ENCODE data around the gene SFMBT2. TPM values are rescaled to one million over a fixed set of nuclear protein-coding genes. Genes with fewer than 3 reads are reported as not detected.

SFMBT2 gene
- total and polyA plus RNA-seq, 2 of the 13 experiments (the other 11 are each of a cell fraction or from before 2014, with no cell fraction given): 0.01 to 0.02 TPM

DNA sequence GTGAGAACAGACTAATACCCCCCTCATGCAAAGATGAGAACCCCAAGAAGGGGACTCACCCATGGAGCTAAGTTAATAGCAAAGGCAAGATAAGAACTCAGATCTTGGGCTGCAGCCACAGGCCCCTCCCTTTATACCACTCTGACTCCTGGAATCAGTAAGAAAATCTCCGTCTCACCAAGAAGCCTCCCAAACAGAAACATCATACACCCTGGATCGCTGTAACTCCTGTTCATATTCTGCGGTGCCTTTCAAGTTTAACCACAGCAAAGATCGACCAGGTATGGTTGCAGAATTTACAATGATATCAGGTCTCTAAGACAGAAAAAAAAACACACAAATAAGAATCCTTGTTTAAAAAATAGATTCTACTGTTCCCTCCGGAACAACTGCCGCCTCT is 47.1 kb downstream of the SFMBT2 start:
- no peak overlapping the region for H2AFZ ChIP-seq (ENCODE audit: low read length)
- no peaks in the 10 kb centered on the region for H3K4me1 ChIP-seq (ENCODE audit: insufficient read depth, low read length)
- FAIRE-seq: no peak
- no peaks in the 10 kb centered on the region for H3K79me2 ChIP-seq (ENCODE audit: insufficient read depth, low read length)
- intact Hi-C loops (cut with micrococcal nuclease; ENCODE audit: unreplicated experiment): no loop called here
- peaks cover 0 to 9% of the 10 kb centered on the region in 2 experiments; a peak in 3 of 5 replicates for H3K27me3 ChIP-seq (ENCODE audit: control insufficient read depth in 1 of 2, insufficient read depth in 2 of 2, low read length in 2 of 2)
- H3K9me3 ChIP-seq (ENCODE audit: low read length): no peaks in the 10 kb centered on the region
- no peaks in the 10 kb centered on the region for H3K36me3 ChIP-seq (replicated peaks in 1 of 2; ENCODE audit: control insufficient read depth in 1 of 2, insufficient read depth in 2 of 2, low read length in 2 of 2)
- DNase-seq (ENCODE audit: low spot score): no peak
- in situ Hi-C loops (cut with HindIII; ENCODE audit: extremely low pct_ligation_motif_present, low pct_unique_long_range_greater_than_20kb): no loop called here
- POLR2A ChIA-PET: no interaction called here
- 47% methylated on average over 6 of the region's 6 CpGs for whole genome bisulfite sequencing (ENCODE audit: low lambda C conversion rate)
- H4K20me1 ChIP-seq (ENCODE audit: insufficient read depth, low read length): no peaks in the 10 kb centered on the region
- TF ChIP-seq ZNF660 (CRISPR knock-in tag; IDR thresholded peaks at IDR 0.05; ENCODE audit: borderline replicate concordance, low read depth): no peak
- no peak overlapping the region for H3K4me2 ChIP-seq (ENCODE audit: low read depth, low read length)
- no peak overlapping the region for H3K4me3 ChIP-seq (replicated peaks in 1 of 3; ENCODE audit: insufficient read depth in 1 of 3, low read depth in 2 of 3, low read length in 3 of 3)
- no peak overlapping the region for H3K27ac ChIP-seq (ENCODE audit: extremely low read length, insufficient read depth, low read length)
- CTCF ChIA-PET (ENCODE audit: low intra/inter-chr PET ratio, low total read pairs): no interaction called here
- no TSS peak for BruUV-seq (replicated peaks)
- no peak overlapping the region for H3K9ac ChIP-seq (ENCODE audit: insufficient read depth, low read depth, low read length)
- no peak for ATAC-seq

- H3K4me3 ChIP-seq (replicated peaks in 1 of 3; ENCODE audit: insufficient read depth in 1 of 3, low read depth in 2 of 3, low read length in 3 of 3): no peak overlapping the region
- H3K79me2 ChIP-seq (ENCODE audit: insufficient read depth, low read length): no peaks in the 10 kb centered on the region
- intact Hi-C loops (cut with micrococcal nuclease; ENCODE audit: unreplicated experiment): no loop called here
- H3K9me3 ChIP-seq (ENCODE audit: low read length): no peaks in the 10 kb centered on the region
- no peaks in the 10 kb centered on the region for H3K36me3 ChIP-seq (replicated peaks in 1 of 2; ENCODE audit: control insufficient read depth in 1 of 2, insufficient read depth in 2 of 2, low read length in 2 of 2)
- WGBS (ENCODE audit: low lambda C conversion rate): 30% methylated on average over 3 of the region's 3 CpGs
- no peak overlapping the region for H3K9ac ChIP-seq (ENCODE audit: insufficient read depth, low read depth, low read length)
- DNase-seq (ENCODE audit: low spot score) (no peak), ATAC-seq (no peak), FAIRE-seq (no peak)
- no peak overlapping the region for H3K4me2 ChIP-seq (ENCODE audit: low read depth, low read length)
- in situ Hi-C loops (cut with HindIII; ENCODE audit: extremely low pct_ligation_motif_present, low pct_unique_long_range_greater_than_20kb): no loop called here
- ChIA-PET POLR2A (no interaction called here), CTCF (ENCODE audit: low intra/inter-chr PET ratio, low total read pairs) (no interaction called here)
- peaks cover 0 to 4% of the 10 kb centered on the region in 2 experiments; a peak in 3 of 5 replicates for H3K27me3 ChIP-seq (ENCODE audit: control insufficient read depth in 1 of 2, insufficient read depth in 2 of 2, low read length in 2 of 2)
- no peaks in the 10 kb centered on the region for H4K20me1 ChIP-seq (ENCODE audit: insufficient read depth, low read length)
- H2AFZ ChIP-seq (ENCODE audit: low read length): no peak overlapping the region
- H3K27ac ChIP-seq (ENCODE audit: extremely low read length, insufficient read depth, low read length): no peak overlapping the region
- BruUV-seq (replicated peaks): no TSS peak
- no peaks in the 10 kb centered on the region for H3K4me1 ChIP-seq (ENCODE audit: insufficient read depth, low read length)
- TF ChIP-seq MED1 (CRISPR knock-in tag; IDR thresholded peaks at IDR 0.05) (no peak), ZNF468 (CRISPR knock-in tag; IDR thresholded peaks at IDR 0.05) (no peak), ZNF576 (CRISPR knock-in tag; IDR thresholded peaks at IDR 0.05) (no peak), ZNF180 (CRISPR knock-in tag; IDR thresholded peaks at IDR 0.05; ENCODE audit: borderline replicate concordance, low read depth) (no peak), ZNF839 (CRISPR knock-in tag; IDR thresholded peaks at IDR 0.05; ENCODE audit: borderline replicate concordance) (no peak), HCFC1 (IDR thresholded peaks at IDR 0.05; ENCODE audit: low read depth, low read length) (no peak)
- TF ChIP-seq, protein P1, sequence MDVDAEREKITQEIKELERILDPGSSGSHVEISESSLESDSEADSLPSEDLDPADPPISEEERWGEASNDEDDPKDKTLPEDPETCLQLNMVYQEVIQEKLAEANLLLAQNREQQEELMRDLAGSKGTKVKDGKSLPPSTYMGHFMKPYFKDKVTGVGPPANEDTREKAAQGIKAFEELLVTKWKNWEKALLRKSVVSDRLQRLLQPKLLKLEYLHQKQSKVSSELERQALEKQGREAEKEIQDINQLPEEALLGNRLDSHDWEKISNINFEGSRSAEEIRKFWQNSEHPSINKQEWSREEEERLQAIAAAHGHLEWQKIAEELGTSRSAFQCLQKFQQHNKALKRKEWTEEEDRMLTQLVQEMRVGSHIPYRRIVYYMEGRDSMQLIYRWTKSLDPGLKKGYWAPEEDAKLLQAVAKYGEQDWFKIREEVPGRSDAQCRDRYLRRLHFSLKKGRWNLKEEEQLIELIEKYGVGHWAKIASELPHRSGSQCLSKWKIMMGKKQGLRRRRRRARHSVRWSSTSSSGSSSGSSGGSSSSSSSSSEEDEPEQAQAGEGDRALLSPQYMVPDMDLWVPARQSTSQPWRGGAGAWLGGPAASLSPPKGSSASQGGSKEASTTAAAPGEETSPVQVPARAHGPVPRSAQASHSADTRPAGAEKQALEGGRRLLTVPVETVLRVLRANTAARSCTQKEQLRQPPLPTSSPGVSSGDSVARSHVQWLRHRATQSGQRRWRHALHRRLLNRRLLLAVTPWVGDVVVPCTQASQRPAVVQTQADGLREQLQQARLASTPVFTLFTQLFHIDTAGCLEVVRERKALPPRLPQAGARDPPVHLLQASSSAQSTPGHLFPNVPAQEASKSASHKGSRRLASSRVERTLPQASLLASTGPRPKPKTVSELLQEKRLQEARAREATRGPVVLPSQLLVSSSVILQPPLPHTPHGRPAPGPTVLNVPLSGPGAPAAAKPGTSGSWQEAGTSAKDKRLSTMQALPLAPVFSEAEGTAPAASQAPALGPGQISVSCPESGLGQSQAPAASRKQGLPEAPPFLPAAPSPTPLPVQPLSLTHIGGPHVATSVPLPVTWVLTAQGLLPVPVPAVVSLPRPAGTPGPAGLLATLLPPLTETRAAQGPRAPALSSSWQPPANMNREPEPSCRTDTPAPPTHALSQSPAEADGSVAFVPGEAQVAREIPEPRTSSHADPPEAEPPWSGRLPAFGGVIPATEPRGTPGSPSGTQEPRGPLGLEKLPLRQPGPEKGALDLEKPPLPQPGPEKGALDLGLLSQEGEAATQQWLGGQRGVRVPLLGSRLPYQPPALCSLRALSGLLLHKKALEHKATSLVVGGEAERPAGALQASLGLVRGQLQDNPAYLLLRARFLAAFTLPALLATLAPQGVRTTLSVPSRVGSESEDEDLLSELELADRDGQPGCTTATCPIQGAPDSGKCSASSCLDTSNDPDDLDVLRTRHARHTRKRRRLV (CRISPR knock-in tag; IDR thresholded peaks at IDR 0.05): no peak
These were observed 48.4 kb downstream of the SFMBT2 start for GRCh38 chr10:7362471-7362870.

All from HepG2 (cell line).